ENCODE data around the gene LRRC75A. TPM values are rescaled to one million over a fixed set of nuclear protein-coding genes. Genes with fewer than 3 reads are reported as not detected.

The LRRC75A gene
- total and polyA plus RNA-seq, 2 donors (not counting 1 experiment from before 2014, with no cell fraction given): 0.64 to 3.1 TPM

DNA sequence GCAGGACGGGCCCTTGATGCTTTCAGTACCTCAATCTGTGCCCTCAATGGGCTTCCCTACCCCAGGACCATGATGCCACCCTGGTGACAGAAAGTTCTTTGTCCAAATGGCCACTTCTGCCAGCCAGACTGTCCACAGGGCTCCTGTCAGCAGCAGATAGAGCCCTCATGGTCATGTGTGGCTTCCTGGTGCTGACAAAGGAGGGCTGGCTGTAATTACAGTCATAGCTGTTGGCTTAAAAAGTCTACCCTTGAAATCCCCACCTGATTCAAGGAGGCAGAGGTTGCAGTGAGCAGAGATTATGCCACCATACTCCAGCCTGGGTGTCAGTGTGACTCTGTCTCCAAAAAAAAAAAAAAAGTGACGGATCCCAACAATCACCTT lies 73.3 kb downstream of the LRRC75A start:
- Histone ChIP-seq H3K4me3 (replicated peaks in 1 of 4; ENCODE audit: control extremely low read depth in 1 of 4, insufficient read depth in 1 of 4, low read depth in 3 of 4, low read length in 4 of 4) (no peak overlapping the region), H4K20me1 (ENCODE audit: control insufficient read depth, extremely low read depth, insufficient read depth, low read length) (no peaks in the 10 kb centered on the region), H3K27me3 (ENCODE audit: control insufficient read depth, insufficient read depth, low read length) (no peaks in the 10 kb centered on the region), H3K4me2 (ENCODE audit: extremely low read depth, insufficient read depth, low read length) (peak overlapping the region; percentile 67), H3K36me3 (ENCODE audit: control insufficient read depth, insufficient read depth, low read length) (peaks cover 25% of the 10 kb centered on the region), H3K27ac (ENCODE audit: insufficient read depth, low read length) (peak overlapping the region; percentile 91), H3K79me2 (ENCODE audit: control insufficient read depth, insufficient read depth, low read length) (peaks cover 30% of the 10 kb centered on the region), H3K9ac (ENCODE audit: insufficient read depth, low read length) (peak overlapping the region; percentile 26), H3K4me1 (ENCODE audit: control insufficient read depth, extremely low read depth, insufficient read depth, low read length) (peaks cover 35% of the 10 kb centered on the region), H2AFZ (ENCODE audit: low read length) (no peak overlapping the region), H3K9me3 (ENCODE audit: control insufficient read depth, insufficient read depth, low read depth, low read length) (no peaks in the 10 kb centered on the region)
- DNase-seq (ENCODE audit: low read depth in 2 of 2): no peak
- TF ChIP-seq, protein P1, sequence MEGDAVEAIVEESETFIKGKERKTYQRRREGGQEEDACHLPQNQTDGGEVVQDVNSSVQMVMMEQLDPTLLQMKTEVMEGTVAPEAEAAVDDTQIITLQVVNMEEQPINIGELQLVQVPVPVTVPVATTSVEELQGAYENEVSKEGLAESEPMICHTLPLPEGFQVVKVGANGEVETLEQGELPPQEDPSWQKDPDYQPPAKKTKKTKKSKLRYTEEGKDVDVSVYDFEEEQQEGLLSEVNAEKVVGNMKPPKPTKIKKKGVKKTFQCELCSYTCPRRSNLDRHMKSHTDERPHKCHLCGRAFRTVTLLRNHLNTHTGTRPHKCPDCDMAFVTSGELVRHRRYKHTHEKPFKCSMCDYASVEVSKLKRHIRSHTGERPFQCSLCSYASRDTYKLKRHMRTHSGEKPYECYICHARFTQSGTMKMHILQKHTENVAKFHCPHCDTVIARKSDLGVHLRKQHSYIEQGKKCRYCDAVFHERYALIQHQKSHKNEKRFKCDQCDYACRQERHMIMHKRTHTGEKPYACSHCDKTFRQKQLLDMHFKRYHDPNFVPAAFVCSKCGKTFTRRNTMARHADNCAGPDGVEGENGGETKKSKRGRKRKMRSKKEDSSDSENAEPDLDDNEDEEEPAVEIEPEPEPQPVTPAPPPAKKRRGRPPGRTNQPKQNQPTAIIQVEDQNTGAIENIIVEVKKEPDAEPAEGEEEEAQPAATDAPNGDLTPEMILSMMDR (conservative IDR thresholded peaks at IDR 0.05 in 1 of 2, IDR thresholded peaks at IDR 0.05 in 1 of 2; ENCODE audit: low read depth in 1 of 2, low read length in 2 of 2): no peak
- no peak for TF ChIP-seq EZH2 (IDR thresholded peaks at IDR 0.05; ENCODE audit: low read length, missing control alignments)

DNA sequence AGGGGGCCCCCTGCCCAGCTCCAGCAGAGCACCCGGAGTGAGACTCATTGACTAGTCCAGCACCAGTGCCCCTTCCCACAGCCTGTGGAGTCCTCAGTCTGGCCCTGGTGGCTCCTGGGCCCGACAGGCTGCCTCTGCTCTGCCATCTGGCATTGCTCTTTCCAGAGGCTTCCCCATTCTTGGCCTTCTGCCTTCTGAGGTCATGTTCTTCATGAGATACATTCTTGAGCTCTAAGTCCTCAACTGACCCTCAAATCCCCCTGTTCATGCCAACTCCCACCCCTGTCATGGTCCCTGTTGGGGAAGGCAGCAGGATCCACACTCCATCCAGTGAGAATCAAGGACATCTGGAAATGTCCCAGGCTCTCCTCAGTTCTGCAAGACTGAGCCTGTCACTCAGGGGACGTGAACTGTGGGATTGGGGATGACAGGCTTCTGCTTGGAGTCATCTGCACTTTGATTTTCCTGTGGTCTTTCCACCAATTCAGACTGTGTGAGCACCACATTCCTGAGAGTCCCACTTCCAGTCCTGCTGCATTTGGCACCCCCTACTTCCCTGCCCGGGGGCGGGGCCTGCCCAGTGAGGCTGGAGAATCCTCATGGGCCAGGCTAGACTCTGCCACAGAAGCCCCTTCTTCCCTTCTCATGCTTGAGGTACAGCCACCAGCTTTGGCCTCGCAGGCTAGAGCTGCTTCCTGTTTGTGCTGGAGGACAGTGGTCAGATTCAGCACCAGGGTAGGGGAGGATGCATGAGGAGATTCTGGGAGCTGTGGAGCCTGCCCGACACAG lies 73.9 kb downstream of the LRRC75A start:
- Histone ChIP-seq H3K27me3 (ENCODE audit: control insufficient read depth, insufficient read depth, low read length) (no peaks in the 10 kb centered on the region), H3K9me3 (ENCODE audit: control insufficient read depth, insufficient read depth, low read depth, low read length) (no peaks in the 10 kb centered on the region), H3K9ac (ENCODE audit: insufficient read depth, low read length) (peak overlapping the region; percentile 26), H2AFZ (ENCODE audit: low read length) (no peak overlapping the region), H3K27ac (ENCODE audit: insufficient read depth, low read length) (peak overlapping the region; percentile 91), H3K4me3 (replicated peaks in 1 of 4; ENCODE audit: control extremely low read depth in 1 of 4, insufficient read depth in 1 of 4, low read depth in 3 of 4, low read length in 4 of 4) (no peak overlapping the region), H3K4me1 (ENCODE audit: control insufficient read depth, extremely low read depth, insufficient read depth, low read length) (peaks cover 35% of the 10 kb centered on the region), H3K4me2 (ENCODE audit: extremely low read depth, insufficient read depth, low read length) (peak overlapping the region; percentile 67), H4K20me1 (ENCODE audit: control insufficient read depth, extremely low read depth, insufficient read depth, low read length) (no peaks in the 10 kb centered on the region), H3K79me2 (ENCODE audit: control insufficient read depth, insufficient read depth, low read length) (peaks cover 28% of the 10 kb centered on the region), H3K36me3 (ENCODE audit: control insufficient read depth, insufficient read depth, low read length) (peaks cover 20% of the 10 kb centered on the region)
- no peak for TF ChIP-seq EZH2 (IDR thresholded peaks at IDR 0.05; ENCODE audit: low read length, missing control alignments)
- TF ChIP-seq, protein P1 (conservative IDR thresholded peaks at IDR 0.05 in 1 of 2, IDR thresholded peaks at IDR 0.05 in 1 of 2; ENCODE audit: low read depth in 1 of 2, low read length in 2 of 2): no peak
- peak; percentile 26 to 64 for DNase-seq (ENCODE audit: low read depth in 2 of 2)

GRCh38 chr17:16417399-16417798 lies 74.6 kb downstream of the LRRC75A start:
- no peak for TF ChIP-seq EZH2 (IDR thresholded peaks at IDR 0.05; ENCODE audit: low read length, missing control alignments)
- TF ChIP-seq, protein P1 (conservative IDR thresholded peaks at IDR 0.05 in 1 of 2, IDR thresholded peaks at IDR 0.05 in 1 of 2; ENCODE audit: low read depth in 1 of 2, low read length in 2 of 2): no peak

More at GRCh38 chr17:16417399-16417798, 74.6 kb downstream of the LRRC75A start:
- Histone ChIP-seq H4K20me1 (ENCODE audit: control insufficient read depth, extremely low read depth, insufficient read depth, low read length) (no peaks in the 10 kb centered on the region), H3K27ac (ENCODE audit: insufficient read depth, low read length) (peak overlapping the region; percentile 91), H3K79me2 (ENCODE audit: control insufficient read depth, insufficient read depth, low read length) (peaks cover 27% of the 10 kb centered on the region), H3K36me3 (ENCODE audit: control insufficient read depth, insufficient read depth, low read length) (peaks cover 14% of the 10 kb centered on the region), H3K9ac (ENCODE audit: insufficient read depth, low read length) (no peak overlapping the region), H3K4me2 (ENCODE audit: extremely low read depth, insufficient read depth, low read length) (no peak overlapping the region), H2AFZ (ENCODE audit: low read length) (no peak overlapping the region), H3K9me3 (ENCODE audit: control insufficient read depth, insufficient read depth, low read depth, low read length) (no peaks in the 10 kb centered on the region), H3K27me3 (ENCODE audit: control insufficient read depth, insufficient read depth, low read length) (no peaks in the 10 kb centered on the region), H3K4me1 (ENCODE audit: control insufficient read depth, extremely low read depth, insufficient read depth, low read length) (peaks cover 35% of the 10 kb centered on the region), H3K4me3 (replicated peaks in 1 of 4; ENCODE audit: control extremely low read depth in 1 of 4, insufficient read depth in 1 of 4, low read depth in 3 of 4, low read length in 4 of 4) (no peak overlapping the region)
- no peak for DNase-seq (ENCODE audit: low read depth in 2 of 2)
